SK-N-SH treated with all-trans-retinoic acid at 6 μM for 48 hours (cell line): Measurements from ENCODE around the gene TMOD2.

Source experiments
- ATAC-seq: fragments of 200-7000 bp; cut with Tn5 transposase; 3 replicates; pipeline ENCODE4 v1.9.1; 2020; ENCODE audit warnings: mild to moderate bottlenecking, moderate library complexity
- ARNTL ChIP-seq: fragments of 450-650 bp; formaldehyde crosslinking; IDR thresholded peaks from 2 replicates; pipeline ENCODE4 v1.5.0; 2020; ENCODE audit warnings: low read depth, mild to moderate bottlenecking, moderate library complexity, borderline replicate concordance
- BACH2 ChIP-seq: fragments of 250-450 bp; sonication (Bioruptor Pico); IDR thresholded peaks from 2 replicates; pipeline ENCODE4 v1.9.0; 2021; ENCODE audit warnings: mild to moderate bottlenecking, borderline replicate concordance
- ESRRG ChIP-seq: fragments of 250-450 bp; sonication (Bioruptor Pico); IDR thresholded peaks from 2 replicates; pipeline ENCODE4 v1.6.1; 2021; ENCODE audit warnings: mild to moderate bottlenecking
- GLIS3 ChIP-seq: fragments of 250-450 bp; sonication (Bioruptor Pico); IDR thresholded peaks from 2 replicates; pipeline ENCODE4 v1.5.0; 2020; ENCODE audit warnings: mild to moderate bottlenecking, moderate library complexity
- ISL1 ChIP-seq: fragments of 250-450 bp; sonication (Bioruptor Pico); IDR thresholded peaks from 2 replicates; pipeline ENCODE4 v2.1.2; 2022; ENCODE audit warnings: mild to moderate bottlenecking, moderate library complexity
- PPARA ChIP-seq: fragments of 250-450 bp; sonication (Bioruptor Pico); IDR thresholded peaks from 2 replicates; pipeline ENCODE4 v1.5.0; 2020; ENCODE audit warnings: mild to moderate bottlenecking, borderline replicate concordance
- RARB ChIP-seq: fragments of 250-450 bp; sonication (Bioruptor Pico); IDR thresholded peaks from 2 replicates; pipeline ENCODE4 v1.8.0; 2021; ENCODE audit warnings: mild to moderate bottlenecking, moderate library complexity
- TCF4 ChIP-seq: fragments of 250-450 bp; sonication (Bioruptor Pico); IDR thresholded peaks from 2 replicates; pipeline ENCODE4 v1.8.0; 2021; ENCODE audit warnings: mild to moderate bottlenecking, moderate library complexity, borderline replicate concordance
- TOX ChIP-seq: fragments of 250-450 bp; sonication (Bioruptor Pico); IDR thresholded peaks from 2 replicates; pipeline ENCODE4 v1.8.0; 2021; ENCODE audit warnings: mild to moderate bottlenecking, moderate library complexity, borderline replicate concordance
- ZC3H10 ChIP-seq: fragments of 250-450 bp; sonication (Bioruptor Pico); IDR thresholded peaks from 2 replicates; pipeline ENCODE4 v1.5.1; 2021; ENCODE audit warnings: mild to moderate bottlenecking, moderate library complexity
- ZFP30 ChIP-seq: fragments of 450-650 bp; formaldehyde crosslinking; IDR thresholded peaks from 2 replicates; pipeline ENCODE4 v1.5.0; 2022; ENCODE audit warnings: mild to moderate bottlenecking, moderate library complexity
- ZNF565 ChIP-seq: fragments of 450-650 bp; formaldehyde crosslinking; conservative IDR thresholded peaks from 2 replicates; pipeline ENCODE4 v1.5.0; 2020; ENCODE audit warnings: low read depth, mild to moderate bottlenecking, moderate library complexity
- ZNF70 ChIP-seq: fragments of 450-650 bp; formaldehyde crosslinking; IDR thresholded peaks from 2 replicates; pipeline ENCODE4 v1.5.0; 2020; ENCODE audit warnings: mild to moderate bottlenecking, moderate library complexity
- ZNF8 ChIP-seq: fragments of 450-650 bp; formaldehyde crosslinking; IDR thresholded peaks from 2 replicates; pipeline ENCODE4 v1.5.0; 2020; ENCODE audit warnings: mild to moderate bottlenecking, moderate library complexity
- TF ChIP-seq, protein P1 (sequence below): fragments of 250-450 bp; sonication (Bioruptor Pico); IDR thresholded peaks from 2 replicates; pipeline ENCODE4 v1.5.1; 2021; ENCODE audit warnings: mild to moderate bottlenecking, moderate library complexity
- TF ChIP-seq, protein P2 (sequence below): fragments of 250-450 bp; sonication (Bioruptor Pico); IDR thresholded peaks from 2 replicates; pipeline ENCODE4 v1.5.1; 2020; ENCODE audit warnings: low read depth, mild to moderate bottlenecking, moderate library complexity
- TF ChIP-seq, protein P3 (sequence below): fragments of 250-450 bp; sonication (Bioruptor Pico); IDR thresholded peaks from 2 replicates; pipeline ENCODE4 v1.8.0; 2021; ENCODE audit warnings: low read depth, mild to moderate bottlenecking, moderate library complexity, borderline replicate concordance
- TF ChIP-seq, protein P4 (sequence below): fragments of 250-450 bp; sonication (Bioruptor Pico); IDR thresholded peaks from 2 replicates; pipeline ENCODE4 v1.8.0; 2020; ENCODE audit warnings: mild to moderate bottlenecking, moderate library complexity, borderline replicate concordance

Gene TMOD2

DNA sequence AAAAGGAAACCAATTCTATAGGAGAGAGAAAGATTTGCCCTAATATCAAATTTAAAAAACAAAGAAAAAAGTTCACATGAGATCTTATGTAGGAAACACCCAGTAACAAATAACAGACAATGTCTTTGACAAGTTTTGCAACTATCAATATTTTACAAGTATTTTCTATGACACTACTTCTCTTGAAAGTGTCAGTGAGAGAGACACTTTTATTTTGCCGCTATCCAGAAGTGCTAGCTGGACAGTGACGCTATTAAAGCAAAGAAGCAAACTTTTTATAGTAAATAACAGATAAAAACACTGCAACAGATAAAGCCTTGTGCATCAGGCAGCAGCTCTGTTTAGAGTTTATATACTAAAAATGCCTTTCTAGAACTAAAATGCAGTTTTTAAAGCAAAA is 27.2 kb upstream of the TMOD2 start:
- no peak for ATAC-seq
- TF ChIP-seq ARNTL (CRISPR knock-in tag) (no peak), ZNF565 (CRISPR knock-in tag) (no peak)

DNA sequence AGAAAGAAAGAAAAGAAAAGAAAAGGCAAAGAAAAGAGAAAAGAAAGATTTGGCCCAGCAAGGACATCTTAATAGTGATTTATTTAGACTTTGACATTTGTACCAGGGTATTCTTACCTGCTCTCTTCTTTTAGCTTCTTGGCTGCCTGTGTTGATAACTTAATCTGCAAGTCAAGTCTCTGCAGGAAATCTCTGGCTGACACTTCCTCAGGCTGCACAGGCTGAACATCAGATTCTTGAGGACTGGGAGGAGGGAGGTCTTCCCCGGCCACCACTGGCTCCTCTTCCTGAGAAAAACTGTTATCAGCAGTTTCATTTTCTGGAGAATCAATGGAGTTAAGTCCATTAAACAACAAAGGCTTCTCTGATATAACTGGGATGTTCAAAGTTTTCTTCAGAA is 26.7 kb upstream of the TMOD2 start:
- TF ChIP-seq ARNTL (CRISPR knock-in tag), result no peak
- TF ChIP-seq ESRRG (CRISPR knock-in tag), result no peak
- TF ChIP-seq, protein P1, sequence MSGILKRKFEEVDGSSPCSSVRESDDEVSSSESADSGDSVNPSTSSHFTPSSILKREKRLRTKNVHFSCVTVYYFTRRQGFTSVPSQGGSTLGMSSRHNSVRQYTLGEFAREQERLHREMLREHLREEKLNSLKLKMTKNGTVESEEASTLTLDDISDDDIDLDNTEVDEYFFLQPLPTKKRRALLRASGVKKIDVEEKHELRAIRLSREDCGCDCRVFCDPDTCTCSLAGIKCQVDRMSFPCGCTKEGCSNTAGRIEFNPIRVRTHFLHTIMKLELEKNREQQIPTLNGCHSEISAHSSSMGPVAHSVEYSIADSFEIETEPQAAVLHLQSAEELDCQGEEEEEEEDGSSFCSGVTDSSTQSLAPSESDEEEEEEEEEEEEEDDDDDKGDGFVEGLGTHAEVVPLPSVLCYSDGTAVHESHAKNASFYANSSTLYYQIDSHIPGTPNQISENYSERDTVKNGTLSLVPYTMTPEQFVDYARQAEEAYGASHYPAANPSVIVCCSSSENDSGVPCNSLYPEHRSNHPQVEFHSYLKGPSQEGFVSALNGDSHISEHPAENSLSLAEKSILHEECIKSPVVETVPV (CRISPR knock-in tag), result no peak
- TF ChIP-seq BACH2, result no peak
- no peak for TF ChIP-seq ZFP30 (CRISPR knock-in tag)
- no peak for TF ChIP-seq ISL1 (CRISPR knock-in tag)
- TF ChIP-seq, protein P2, sequence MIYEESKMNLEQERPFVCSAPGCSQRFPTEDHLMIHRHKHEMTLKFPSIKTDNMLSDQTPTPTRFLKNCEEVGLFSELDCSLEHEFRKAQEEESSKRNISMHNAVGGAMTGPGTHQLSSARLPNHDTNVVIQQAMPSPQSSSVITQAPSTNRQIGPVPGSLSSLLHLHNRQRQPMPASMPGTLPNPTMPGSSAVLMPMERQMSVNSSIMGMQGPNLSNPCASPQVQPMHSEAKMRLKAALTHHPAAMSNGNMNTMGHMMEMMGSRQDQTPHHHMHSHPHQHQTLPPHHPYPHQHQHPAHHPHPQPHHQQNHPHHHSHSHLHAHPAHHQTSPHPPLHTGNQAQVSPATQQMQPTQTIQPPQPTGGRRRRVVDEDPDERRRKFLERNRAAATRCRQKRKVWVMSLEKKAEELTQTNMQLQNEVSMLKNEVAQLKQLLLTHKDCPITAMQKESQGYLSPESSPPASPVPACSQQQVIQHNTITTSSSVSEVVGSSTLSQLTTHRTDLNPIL (CRISPR knock-in tag), result no peak
- no peak for TF ChIP-seq GLIS3 (CRISPR knock-in tag)
- TF ChIP-seq ZNF8, result no peak
- no peak for TF ChIP-seq ZNF565 (CRISPR knock-in tag)
- ATAC-seq, result no peak

DNA sequence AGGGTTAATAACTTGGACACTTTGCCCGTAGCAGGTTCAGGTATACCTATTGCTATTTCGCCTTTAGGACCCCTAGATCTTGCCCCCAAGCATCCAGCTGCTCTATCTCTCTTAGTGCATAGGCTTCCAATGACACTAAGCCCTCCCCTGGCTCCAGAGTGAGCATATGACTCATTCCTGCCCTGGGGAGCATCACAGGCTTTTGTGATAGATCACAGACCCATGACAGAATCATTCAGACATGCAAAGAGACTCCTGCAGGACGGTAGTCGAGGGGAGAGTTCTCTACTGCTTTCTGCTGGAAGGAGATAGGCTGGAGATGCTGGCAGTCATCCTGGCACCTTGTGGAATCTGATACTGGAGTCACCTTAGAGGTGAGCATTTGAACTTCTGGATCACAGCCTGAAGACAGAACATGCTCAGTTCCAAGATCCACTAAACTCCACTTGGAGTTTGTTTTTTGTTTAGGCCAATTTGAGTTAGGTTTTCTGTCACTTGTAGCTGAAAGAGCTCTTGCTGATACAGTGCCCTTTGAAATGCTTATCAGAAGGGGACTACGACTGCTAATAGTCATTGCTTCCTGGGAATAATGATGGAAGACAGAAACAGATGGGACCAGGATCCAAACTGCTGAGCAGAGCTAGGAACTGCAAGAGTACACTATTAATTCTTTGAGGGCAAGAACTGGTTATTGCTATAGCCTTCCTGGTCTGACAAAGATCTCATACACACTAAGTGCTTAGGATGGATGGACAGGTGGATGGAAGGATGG is 24.9 kb upstream of the TMOD2 start:
- ATAC-seq, result peak; percentile 95
- TF ChIP-seq, protein P3, sequence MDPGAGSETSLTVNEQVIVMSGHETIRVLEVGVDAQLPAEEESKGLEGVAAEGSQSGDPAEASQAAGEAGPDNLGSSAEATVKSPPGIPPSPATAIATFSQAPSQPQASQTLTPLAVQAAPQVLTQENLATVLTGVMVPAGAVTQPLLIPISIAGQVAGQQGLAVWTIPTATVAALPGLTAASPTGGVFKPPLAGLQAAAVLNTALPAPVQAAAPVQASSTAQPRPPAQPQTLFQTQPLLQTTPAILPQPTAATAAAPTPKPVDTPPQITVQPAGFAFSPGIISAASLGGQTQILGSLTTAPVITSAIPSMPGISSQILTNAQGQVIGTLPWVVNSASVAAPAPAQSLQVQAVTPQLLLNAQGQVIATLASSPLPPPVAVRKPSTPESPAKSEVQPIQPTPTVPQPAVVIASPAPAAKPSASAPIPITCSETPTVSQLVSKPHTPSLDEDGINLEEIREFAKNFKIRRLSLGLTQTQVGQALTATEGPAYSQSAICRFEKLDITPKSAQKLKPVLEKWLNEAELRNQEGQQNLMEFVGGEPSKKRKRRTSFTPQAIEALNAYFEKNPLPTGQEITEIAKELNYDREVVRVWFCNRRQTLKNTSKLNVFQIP, result no peak
- 0 out of 2 replicates have a peak, but pooled peaks have one; percentile 54 for TF ChIP-seq ZNF565 (CRISPR knock-in tag)
- peak; percentile 73 for TF ChIP-seq TCF4 (CRISPR knock-in tag)
- TF ChIP-seq, protein P1 (CRISPR knock-in tag), result no peak
- TF ChIP-seq, protein P4, sequence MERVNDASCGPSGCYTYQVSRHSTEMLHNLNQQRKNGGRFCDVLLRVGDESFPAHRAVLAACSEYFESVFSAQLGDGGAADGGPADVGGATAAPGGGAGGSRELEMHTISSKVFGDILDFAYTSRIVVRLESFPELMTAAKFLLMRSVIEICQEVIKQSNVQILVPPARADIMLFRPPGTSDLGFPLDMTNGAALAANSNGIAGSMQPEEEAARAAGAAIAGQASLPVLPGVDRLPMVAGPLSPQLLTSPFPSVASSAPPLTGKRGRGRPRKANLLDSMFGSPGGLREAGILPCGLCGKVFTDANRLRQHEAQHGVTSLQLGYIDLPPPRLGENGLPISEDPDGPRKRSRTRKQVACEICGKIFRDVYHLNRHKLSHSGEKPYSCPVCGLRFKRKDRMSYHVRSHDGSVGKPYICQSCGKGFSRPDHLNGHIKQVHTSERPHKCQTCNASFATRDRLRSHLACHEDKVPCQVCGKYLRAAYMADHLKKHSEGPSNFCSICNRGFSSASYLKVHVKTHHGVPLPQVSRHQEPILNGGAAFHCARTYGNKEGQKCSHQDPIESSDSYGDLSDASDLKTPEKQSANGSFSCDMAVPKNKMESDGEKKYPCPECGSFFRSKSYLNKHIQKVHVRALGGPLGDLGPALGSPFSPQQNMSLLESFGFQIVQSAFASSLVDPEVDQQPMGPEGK (CRISPR knock-in tag), result peak; percentile 93
- peak; percentile 34; the same call in 1 of the 2 replicates for TF ChIP-seq ZNF70 (CRISPR knock-in tag)
- TF ChIP-seq RARB (CRISPR knock-in tag), result 0 out of 2 replicates have a peak, but pooled peaks have one; percentile 16
- TF ChIP-seq ZFP30 (CRISPR knock-in tag), result 0 out of 2 replicates have a peak, but pooled peaks have one; percentile 4
- TF ChIP-seq TOX (CRISPR knock-in tag), result 0 out of 2 replicates have a peak, but pooled peaks have one; percentile 49
- TF ChIP-seq PPARA (CRISPR knock-in tag), result no peak
- TF ChIP-seq, protein P2 (CRISPR knock-in tag), result peak; percentile 89; the same call in 1 of the 2 replicates
- TF ChIP-seq ISL1 (CRISPR knock-in tag), result peak; percentile 62; the same call in 1 of the 2 replicates
- TF ChIP-seq ZC3H10, result no peak
